DOHH2 (cell line): Measurements from ENCODE around the gene PRMT2.
A peak's percentile ranks its signal among the peaks of the same experiment; 100 is the strongest.

Source experiments
- H3F3A ChIP-seq: fragments of 200-600 bp; sonication (generic), shearing (Covaris generic); 2 replicates; pipeline ENCODE4 v1.6.0; 2016; ENCODE audit warnings: antibody characterized with exemption, mild to moderate bottlenecking; ENCODE audit not compliant: control insufficient read depth, insufficient read depth
- H3K27ac ChIP-seq: fragments of 200-600 bp; sonication (generic); 2 replicates; pipeline ENCODE4 v1.5.1; 2014; ENCODE audit warnings: low read depth, mild to moderate bottlenecking, low read length, moderate library complexity
- H3K27me3 ChIP-seq: fragments of 200-600 bp; sonication (generic); 2 replicates; pipeline ENCODE4 v1.6.1; 2014; ENCODE audit warnings: mild to moderate bottlenecking, low read length, mixed read lengths; ENCODE audit not compliant: control insufficient read depth
- H3K36me3 ChIP-seq: fragments of 200-600 bp; sonication (generic); 2 replicates; pipeline ENCODE4 v1.6.1; 2014; ENCODE audit warnings: mild to moderate bottlenecking, low read length, moderate library complexity, mixed read lengths; ENCODE audit not compliant: control insufficient read depth
- H3K4me1 ChIP-seq: fragments of 200-600 bp; sonication (generic); 2 replicates; pipeline ENCODE4 v1.6.1; 2014; ENCODE audit warnings: mild to moderate bottlenecking, low read length, mixed read lengths; ENCODE audit not compliant: control insufficient read depth
- H3K4me2 ChIP-seq: fragments of 200-600 bp; sonication (generic); 2 replicates; pipeline ENCODE4 v1.6.0; 2014; ENCODE audit warnings: mild to moderate bottlenecking, low read length, moderate library complexity
- H3K4me3 ChIP-seq: fragments of 200-600 bp; sonication (generic); 2 replicates; pipeline ENCODE4 v1.5.1; 2014; ENCODE audit warnings: mild to moderate bottlenecking, low read length, mixed read lengths
- H3K79me2 ChIP-seq: fragments of 200-600 bp; sonication (generic); 2 replicates; pipeline ENCODE4 v1.6.1; 2014; ENCODE audit warnings: mild to moderate bottlenecking, low read length, mixed read lengths; ENCODE audit not compliant: control insufficient read depth
- H3K9me2 ChIP-seq: fragments of 200-600 bp; sonication (generic); replicated peaks from 2 replicates; pipeline ENCODE4 v1.6.1; 2014; ENCODE audit warnings: mild to moderate bottlenecking, low read length, mixed read lengths; ENCODE audit not compliant: control insufficient read depth
- H3K9me3 ChIP-seq: fragments of 200-600 bp; sonication (generic); 2 replicates; pipeline ENCODE4 v1.6.1; 2014; ENCODE audit warnings: antibody characterized with exemption, low read length, mixed read lengths; ENCODE audit not compliant: control insufficient read depth, insufficient read depth
- H4K20me1 ChIP-seq: fragments of 200-600 bp; sonication (generic); 2 replicates; pipeline ENCODE4 v1.6.0; 2014; ENCODE audit warnings: low read depth, mild to moderate bottlenecking, antibody characterized with exemption, low read length, moderate library complexity; ENCODE audit not compliant: control insufficient read depth, insufficient read depth
- CTCF ChIP-seq: fragments of 200-600 bp; sonication (generic); IDR thresholded peaks from one replicate; pipeline ENCODE4 v1.5.1; 2014; ENCODE audit warnings: antibody characterized with exemption, mild to moderate bottlenecking, low read depth, low read length; ENCODE audit not compliant: poor library complexity, severe bottlenecking
- EZH2phosphoT487 ChIP-seq: fragments of 200-600 bp; sonication (generic); IDR thresholded peaks from 2 replicates; pipeline ENCODE4 v1.6.1; 2017; ENCODE audit warnings: borderline replicate concordance, mild to moderate bottlenecking, antibody characterized with exemption, low read length, moderate library complexity, mixed read lengths

Gene PRMT2

GRCh38 chr21:46633566-46633965 is 1.9 kb upstream of the PRMT2 start:
- Histone ChIP-seq H3K4me2 (no peak overlapping the region), H3F3A (peaks cover 9% of the 10 kb centered on the region), H3K36me3 (peaks cover 5% of the 10 kb centered on the region), H3K9me3 (no peaks in the 10 kb centered on the region), H4K20me1 (no peaks in the 10 kb centered on the region), H3K79me2 (peaks cover 10% of the 10 kb centered on the region), H3K4me1 (peaks cover 17% of the 10 kb centered on the region), H3K27me3 (no peaks in the 10 kb centered on the region), H3K27ac (no peak overlapping the region), H3K4me3 (no peak overlapping the region), H3K9me2 (no peaks in the 10 kb centered on the region)
- TF ChIP-seq EZH2phosphoT487 = no peak
- no peak for TF ChIP-seq CTCF

GRCh38 chr21:46634427-46634826 is 1.0 kb upstream of the PRMT2 start:
- H3K9me2 ChIP-seq = no peaks in the 10 kb centered on the region
- peaks cover 5% of the 10 kb centered on the region for H3K36me3 ChIP-seq
- peak overlapping the region; percentile 94 for H3K4me3 ChIP-seq
- H4K20me1 ChIP-seq = no peaks in the 10 kb centered on the region
- peaks cover 9% of the 10 kb centered on the region for H3F3A ChIP-seq
- peak overlapping the region; percentile 75 for H3K27ac ChIP-seq
- peak overlapping the region; percentile 97 for H3K4me2 ChIP-seq
- H3K79me2 ChIP-seq = peaks cover 10% of the 10 kb centered on the region
- TF ChIP-seq EZH2phosphoT487 (no peak), CTCF (no peak)
- no peaks in the 10 kb centered on the region for H3K9me3 ChIP-seq
- H3K27me3 ChIP-seq = no peaks in the 10 kb centered on the region
- H3K4me1 ChIP-seq = peaks cover 17% of the 10 kb centered on the region

GRCh38 chr21:46634966-46635323 is 529 bp upstream of the PRMT2 start:
- Histone ChIP-seq H3K79me2 (peaks cover 10% of the 10 kb centered on the region), H3K27ac (peak overlapping the region; percentile 75), H3K4me2 (peak overlapping the region; percentile 97), H3F3A (peaks cover 10% of the 10 kb centered on the region), H4K20me1 (no peaks in the 10 kb centered on the region), H3K9me2 (no peaks in the 10 kb centered on the region), H3K4me3 (peak overlapping the region; percentile 94), H3K36me3 (peaks cover 5% of the 10 kb centered on the region), H3K27me3 (no peaks in the 10 kb centered on the region), H3K9me3 (no peaks in the 10 kb centered on the region), H3K4me1 (peaks cover 17% of the 10 kb centered on the region)
- TF ChIP-seq EZH2phosphoT487 (no peak), CTCF (peak; percentile 52)

- Histone ChIP-seq H3K4me2 (peak overlapping the region; percentile 97), H3K27me3 (no peaks in the 10 kb centered on the region), H4K20me1 (no peaks in the 10 kb centered on the region), H3K4me1 (peaks cover 17% of the 10 kb centered on the region), H3K79me2 (peaks cover 10% of the 10 kb centered on the region), H3F3A (peaks cover 11% of the 10 kb centered on the region), H3K4me3 (peak overlapping the region; percentile 94), H3K9me2 (no peaks in the 10 kb centered on the region), H3K9me3 (no peaks in the 10 kb centered on the region), H3K27ac (no peak overlapping the region), H3K36me3 (peaks cover 7% of the 10 kb centered on the region)
- TF ChIP-seq CTCF (no peak), EZH2phosphoT487 (no peak)
Measured at GRCh38 chr21:46636181-46636512, 673 bp downstream of the PRMT2 start.
